Upper lobe of left lung (tissue), 6 donors: Measurements from ENCODE around the gene SLC4A2. TPM values are rescaled to one million over a fixed set of nuclear protein-coding genes. Genes with fewer than 3 reads are reported as not detected.
A peak's percentile ranks its signal among the peaks of the same experiment; 100 is the strongest.

Experiments
- ATAC-seq, 2 donors: fragments of 200-7000 bp; cut with Tn5 transposase; one replicate each; pipeline ENCODE4 v1.9.1; 2022; ENCODE audit warnings: mild to moderate bottlenecking in 2 of 2, moderate library complexity in 2 of 2; ENCODE audit not compliant: low FRiP score in 2 of 2
- DNase-seq, 2 donors: peaks; one replicate each; pipeline ENCODE4 v3.0.0-alpha.2; 2019 to 2020
- H3K27ac ChIP-seq, 4 donors: fragments of 200-600 bp; sonication (generic); one replicate each; pipeline ENCODE4 v1.5.1; 2016 to 2019
- H3K27me3 ChIP-seq, 4 donors: fragments of 200-600 bp; sonication (generic); one replicate each; pipeline ENCODE4 v1.5.1; 2017 to 2019
- H3K36me3 ChIP-seq, 4 donors: fragments of 200-600 bp; sonication (generic); one replicate each; pipeline ENCODE4 v1.5.1; 2016 to 2019
- H3K4me1 ChIP-seq, 4 donors: fragments of 200-600 bp; sonication (generic); one replicate each; pipeline ENCODE4 v1.5.1; 2018 to 2019
- H3K4me3 ChIP-seq, 4 donors: fragments of 200-600 bp; sonication (generic); one replicate each; pipeline ENCODE4 v1.5.1; 2017 to 2019; ENCODE audit warnings: mild to moderate bottlenecking in 2 of 4, moderate library complexity in 1 of 4
- H3K9me3 ChIP-seq, 4 donors: fragments of 200-600 bp; sonication (generic); one replicate each; pipeline ENCODE4 v1.5.1; 2018 to 2019
- EP300 ChIP-seq, 4 donors: sonication (generic); formaldehyde crosslinking; IDR thresholded peaks; one replicate each; pipeline ENCODE4 v1.5.1; 2017; ENCODE audit warnings: antibody characterized with exemption in 4 of 4, control low read depth in 2 of 4
- POLR2A ChIP-seq, 4 donors: fragments of 450-650 bp; IDR thresholded peaks; one replicate each; pipeline ENCODE4 v1.5.1; 2016 to 2017; ENCODE audit warnings: antibody characterized with exemption in 4 of 4, mild to moderate bottlenecking in 2 of 4
- POLR2AphosphoS5 ChIP-seq, 2 donors: sonication (generic); formaldehyde crosslinking; IDR thresholded peaks; one replicate each; pipeline ENCODE4 v1.5.1; 2017; ENCODE audit warnings: antibody characterized with exemption in 2 of 2
- WGBS, 2 donors: methylation state at CpG; one replicate each; pipeline ENCODE4 v1.1.5; 2017 to 2018; 5-methylcytosine and 5-hydroxymethylcytosine counted together
- total RNA-seq, 6 donors: library from RNA; depleted of rRNA in 4 of 6; stranded (reverse); fragments of >200 nt in 4 of 6; gene quantifications; one replicate each; pipeline versions ENCODE4 v1.1.0 to v1.2.1, GENCODE V29; 2016 to 2021
- TF ChIP-seq, protein P1 (sequence below), 6 experiments: fragments of 450-650 bp in 4 of 6; fragments of 200-600 bp in 2 of 6; sonication (generic) in 2 of 6; IDR thresholded peaks; one replicate each; pipeline ENCODE4 v1.5.1; 2016 to 2019; ENCODE audit warnings: antibody characterized with exemption in 6 of 6
- donor health status: DM: no; HTN: no; CAD: no; lungs with moderate emphysema.
- donor health status: DM: no; HTN: yes; CAD: no; lungs with severe emphysema.

SLC4A2 gene
- total RNA-seq, 6 donors from 2014 or later: 88.4 to 312 (median 188) TPM

DNA sequence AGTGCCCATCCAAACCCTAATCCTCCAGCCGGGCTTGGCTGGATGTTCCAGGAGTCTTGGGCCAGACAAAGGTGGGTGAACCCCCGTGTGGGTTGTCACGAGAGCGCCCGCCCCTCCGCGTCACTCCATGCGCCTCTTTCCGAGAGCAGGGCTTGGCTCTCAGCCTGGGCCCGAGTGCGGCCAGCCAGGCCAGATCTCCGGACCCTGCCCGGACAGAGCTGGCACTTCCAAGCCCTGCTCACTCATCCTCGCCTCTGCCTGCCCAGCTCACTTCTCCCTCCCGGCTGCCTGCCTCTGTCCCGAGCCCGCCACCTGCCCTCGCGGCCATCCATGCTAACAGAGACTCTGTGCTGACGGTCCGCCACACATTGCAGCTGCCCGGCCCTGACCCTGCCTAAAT lies 61.5 kb downstream of the SLC4A2 start:
- no peak overlapping the region for H3K27ac ChIP-seq
- ATAC-seq: no peak
- DNase-seq: peak in 1 of 2 donors; percentile 81
- peaks cover 10 to 30% (median 18%) of the 10 kb centered on the region in 4 donors for H3K4me1 ChIP-seq
- no peaks in the 10 kb centered on the region for H3K9me3 ChIP-seq
- no peaks in the 10 kb centered on the region for H3K27me3 ChIP-seq
- no peak overlapping the region for H3K4me3 ChIP-seq
- peaks cover 24 to 90% (median 75%) of the 10 kb centered on the region in 4 donors for H3K36me3 ChIP-seq
- 91 to 97% methylated on average over 12 to 14 of the region's 22 CpGs for WGBS, 2 donors
- TF ChIP-seq POLR2A (IDR thresholded peaks at IDR 0.05) (no peak), POLR2AphosphoS5 (IDR thresholded peaks at IDR 0.05) (no peak)
- TF ChIP-seq, protein P1, sequence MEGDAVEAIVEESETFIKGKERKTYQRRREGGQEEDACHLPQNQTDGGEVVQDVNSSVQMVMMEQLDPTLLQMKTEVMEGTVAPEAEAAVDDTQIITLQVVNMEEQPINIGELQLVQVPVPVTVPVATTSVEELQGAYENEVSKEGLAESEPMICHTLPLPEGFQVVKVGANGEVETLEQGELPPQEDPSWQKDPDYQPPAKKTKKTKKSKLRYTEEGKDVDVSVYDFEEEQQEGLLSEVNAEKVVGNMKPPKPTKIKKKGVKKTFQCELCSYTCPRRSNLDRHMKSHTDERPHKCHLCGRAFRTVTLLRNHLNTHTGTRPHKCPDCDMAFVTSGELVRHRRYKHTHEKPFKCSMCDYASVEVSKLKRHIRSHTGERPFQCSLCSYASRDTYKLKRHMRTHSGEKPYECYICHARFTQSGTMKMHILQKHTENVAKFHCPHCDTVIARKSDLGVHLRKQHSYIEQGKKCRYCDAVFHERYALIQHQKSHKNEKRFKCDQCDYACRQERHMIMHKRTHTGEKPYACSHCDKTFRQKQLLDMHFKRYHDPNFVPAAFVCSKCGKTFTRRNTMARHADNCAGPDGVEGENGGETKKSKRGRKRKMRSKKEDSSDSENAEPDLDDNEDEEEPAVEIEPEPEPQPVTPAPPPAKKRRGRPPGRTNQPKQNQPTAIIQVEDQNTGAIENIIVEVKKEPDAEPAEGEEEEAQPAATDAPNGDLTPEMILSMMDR (IDR thresholded peaks at IDR 0.05): no peak

DNA sequence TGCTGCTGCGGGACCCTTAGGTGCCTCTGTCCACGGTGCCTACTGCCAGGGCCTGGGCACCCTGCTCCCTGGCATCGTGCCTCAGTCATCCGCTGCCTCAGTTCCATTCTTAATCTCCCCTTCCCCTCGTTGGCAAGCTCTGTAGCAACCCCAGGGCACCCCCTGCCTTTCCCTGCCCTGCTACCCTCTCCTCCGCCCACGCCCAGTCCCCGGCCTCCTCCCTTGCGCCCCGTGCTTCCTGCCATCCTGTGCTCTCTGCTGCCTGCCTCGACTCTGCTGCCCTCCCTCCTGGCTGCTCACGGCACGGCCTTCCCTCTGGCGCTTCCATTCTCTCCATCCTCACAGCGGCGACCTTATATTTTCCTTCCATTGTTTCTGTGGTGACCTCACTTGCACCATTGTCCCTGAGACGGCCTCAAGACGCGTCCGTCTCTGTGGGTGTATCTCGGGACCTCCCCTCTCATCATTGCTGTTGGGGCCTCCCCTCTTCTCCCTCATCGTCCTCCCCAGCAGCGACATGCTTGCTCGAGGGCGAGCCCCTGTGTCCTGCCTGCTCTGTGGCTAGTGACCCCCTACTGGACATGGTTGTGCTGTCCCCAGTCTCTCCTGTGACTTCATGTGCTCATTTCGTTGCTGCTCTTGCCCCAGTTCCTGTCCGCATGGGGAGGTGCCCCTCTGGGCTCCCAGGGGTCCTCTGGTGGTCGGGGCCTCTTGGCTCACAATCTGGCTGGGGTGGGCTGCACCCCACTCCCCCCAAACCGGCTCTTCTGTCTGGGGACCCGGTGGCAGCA lies 62.2 kb downstream of the SLC4A2 start:
- Histone ChIP-seq H3K4me3 (no peak overlapping the region), H3K27ac (no peak overlapping the region), H3K4me1 (peaks cover 10 to 30% (median 17%) of the 10 kb centered on the region in 4 donors), H3K36me3 (peaks cover 24 to 91% (median 76%) of the 10 kb centered on the region in 4 donors), H3K9me3 (no peaks in the 10 kb centered on the region), H3K27me3 (no peaks in the 10 kb centered on the region)
- TF ChIP-seq POLR2AphosphoS5 (IDR thresholded peaks at IDR 0.05) (no peak), POLR2A (IDR thresholded peaks at IDR 0.05) (no peak), EP300 (IDR thresholded peaks at IDR 0.05) (no peak)
- TF ChIP-seq, protein P1 (IDR thresholded peaks at IDR 0.05): no peak
- 83 to 85% methylated on average over 28 to 29 of the region's 30 CpGs for WGBS, 2 donors
- ATAC-seq (no peak), DNase-seq (no peak)

DNA sequence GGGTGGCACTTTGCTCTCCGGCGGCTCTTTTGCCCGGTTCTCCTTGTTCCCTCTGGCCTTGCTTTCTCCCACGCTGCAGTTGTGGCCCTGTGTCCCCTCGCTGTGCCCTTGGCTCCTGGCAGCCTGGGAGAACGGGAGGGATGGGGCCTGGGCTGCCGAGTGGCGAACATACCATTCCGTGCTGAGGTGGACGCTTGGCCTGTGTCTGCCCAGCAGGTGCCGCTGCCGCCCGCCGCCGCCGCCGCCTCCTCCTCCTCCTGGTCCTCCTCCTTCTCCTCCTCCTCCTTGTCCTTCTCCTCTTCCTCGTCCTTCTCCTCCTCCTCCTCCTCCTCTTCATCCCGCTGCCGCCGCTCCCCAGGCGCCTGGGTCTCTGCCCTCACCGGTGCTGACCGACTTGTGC lies 62.9 kb downstream of the SLC4A2 start:
- ATAC-seq: no peak
- WGBS, 2 donors: 87 to 92% methylated on average over 24 of the region's 24 CpGs

DNA sequence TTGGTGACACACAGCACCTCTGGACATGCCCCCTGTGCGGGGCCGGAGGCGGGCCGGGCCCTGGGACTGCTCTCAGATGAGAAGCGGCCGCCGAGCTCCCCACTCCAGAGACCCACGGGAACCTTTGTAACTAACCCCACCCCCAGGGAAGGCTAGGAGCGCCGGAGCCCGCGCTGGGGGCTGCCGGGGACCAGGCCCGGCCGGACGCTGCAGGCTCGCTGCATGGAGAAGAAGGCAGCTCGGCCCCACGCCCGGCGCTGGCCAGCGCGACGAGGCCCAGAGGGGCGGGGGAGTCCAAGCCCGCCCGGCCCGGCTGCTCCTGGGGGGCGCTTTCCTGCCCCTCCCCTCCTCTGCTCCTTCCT lies 63.4 kb downstream of the SLC4A2 start:
- ATAC-seq: no peak
- Histone ChIP-seq H3K27ac (no peak overlapping the region), H3K4me1 (peaks cover 10 to 27% (median 14%) of the 10 kb centered on the region in 4 donors), H3K9me3 (no peaks in the 10 kb centered on the region), H3K4me3 (no peak overlapping the region), H3K27me3 (no peaks in the 10 kb centered on the region), H3K36me3 (peaks cover 24 to 91% (median 74%) of the 10 kb centered on the region in 4 donors)
- WGBS, 2 donors: 92 to 95% methylated on average over 23 to 28 of the region's 29 CpGs
- peak in 1 of 2 donors; percentile 84 for DNase-seq
- TF ChIP-seq, protein P1 (IDR thresholded peaks at IDR 0.05): no peak
- TF ChIP-seq EP300 (IDR thresholded peaks at IDR 0.05) (no peak), POLR2AphosphoS5 (IDR thresholded peaks at IDR 0.05) (no peak), POLR2A (IDR thresholded peaks at IDR 0.05) (no peak)

More for the DNA sequence above, 62.9 kb downstream of the SLC4A2 start:
- Histone ChIP-seq H3K27me3 (no peaks in the 10 kb centered on the region), H3K4me3 (no peak overlapping the region), H3K9me3 (no peaks in the 10 kb centered on the region), H3K36me3 (peaks cover 24 to 91% (median 75%) of the 10 kb centered on the region in 4 donors), H3K27ac (no peak overlapping the region), H3K4me1 (peaks cover 10 to 27% (median 14%) of the 10 kb centered on the region in 4 donors)
- DNase-seq: peak in 1 of 2 donors; percentile 85
- TF ChIP-seq POLR2AphosphoS5 (IDR thresholded peaks at IDR 0.05) (no peak), POLR2A (IDR thresholded peaks at IDR 0.05) (no peak), EP300 (IDR thresholded peaks at IDR 0.05) (no peak)
- TF ChIP-seq, protein P1 (IDR thresholded peaks at IDR 0.05): no peak
